ENCODE results near the gene ZNF503. TPM values are rescaled to one million over a fixed set of nuclear protein-coding genes. Genes with fewer than 3 reads are reported as not detected.

ZNF503 gene
- total and polyA plus RNA-seq, 2 of the 8 experiments (the other 6 are each of a cell fraction or from before 2014, with no cell fraction given): 0.03 to 0.13 TPM

DNA sequence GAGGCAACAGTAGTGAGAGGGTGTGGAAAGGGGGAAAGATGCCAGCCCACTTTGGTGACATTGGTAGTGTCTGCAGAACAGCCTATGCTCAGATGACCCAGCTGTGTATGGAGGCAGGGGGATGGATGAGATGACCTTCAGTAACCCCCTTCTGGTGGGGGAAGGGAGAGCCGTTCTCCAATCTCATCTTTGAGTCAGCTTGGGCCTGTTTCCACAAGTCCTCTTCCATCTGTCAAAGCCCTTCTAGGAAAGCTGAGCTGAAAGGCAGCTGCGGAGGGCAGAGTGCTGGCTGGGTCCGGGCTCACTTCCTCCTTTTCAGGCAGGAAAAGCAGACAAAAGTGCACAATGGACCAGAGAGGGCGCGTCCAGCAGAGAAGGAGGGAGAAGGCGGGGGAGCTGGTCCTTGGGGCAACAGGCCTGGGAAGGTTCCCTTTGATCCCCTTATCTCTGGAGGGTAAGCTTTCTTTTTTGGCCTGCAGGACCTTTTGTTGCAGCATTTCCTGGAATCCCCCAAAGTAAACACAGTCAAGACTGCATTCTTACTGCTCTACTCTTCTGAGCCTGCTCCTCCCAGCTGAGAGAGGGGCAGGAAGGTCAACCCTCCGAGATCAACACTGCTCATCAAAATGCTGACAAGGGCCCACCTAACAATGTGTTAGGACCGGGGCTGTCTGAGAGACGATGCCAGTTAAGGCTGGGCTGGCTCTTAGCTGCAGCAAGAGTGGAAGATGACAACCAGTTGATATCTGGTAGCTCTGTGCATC is 28.6 kb upstream of the ZNF503 start:
- no peaks in the 10 kb centered on the region for H3K9me3 ChIP-seq (ENCODE audit: insufficient read depth in 2 of 2, low read depth in 1 of 2, low read length in 1 of 2)
- H3K79me1 ChIP-seq (ENCODE audit: low read depth, low read length): no peaks in the 10 kb centered on the region
- H2BK15ac ChIP-seq (ENCODE audit: low read length): no peak overlapping the region
- no peak overlapping the region for H3K14ac ChIP-seq (ENCODE audit: insufficient read length)
- POLR2A ChIA-PET (ENCODE audit: partially characterized antibody): interaction anchor here (0.7 to 1.6 kb wide), 4 partner anchors 13 to 29 kb away, joined by 3 to 9 read pairs (median 4); partner anchors contain the start of gene ZNF503
- no peak overlapping the region for H3K56ac ChIP-seq (replicated peaks; ENCODE audit: insufficient read length, low read depth, low read length)
- no peak overlapping the region for H2BK120ac ChIP-seq (replicated peaks; ENCODE audit: low read depth, low read length)
- H2BK12ac ChIP-seq (ENCODE audit: low read depth, low read length): no peak overlapping the region
- peak overlapping the region in 2 of 4 experiments; percentile 5 to 20; a peak in 2 of 8 replicates for H3K4me3 ChIP-seq (ENCODE audit: extremely low read depth in 1 of 4, insufficient read depth in 2 of 4, low read depth in 3 of 4, low read length in 4 of 4)
- DNase-seq (ENCODE audit: low read depth in 1 of 2, low spot score in 2 of 2) (no peak), FAIRE-seq (no peak)
- H3K23ac ChIP-seq (ENCODE audit: insufficient read length): no peak overlapping the region
- H2BK5ac ChIP-seq (ENCODE audit: low read depth, low read length): no peak overlapping the region
- no peak overlapping the region for H4K5ac ChIP-seq (ENCODE audit: insufficient read length, low read depth, low read length)
- H3K36me3 ChIP-seq (ENCODE audit: control insufficient read depth in 2 of 4, insufficient read depth in 4 of 4, low read length in 3 of 4): no peaks in the 10 kb centered on the region
- peaks cover 4% of the 10 kb centered on the region; the same call in 1 of the 2 replicates for H3K23me2 ChIP-seq (ENCODE audit: low read depth, low read length)
- no peak overlapping the region for H2BK20ac ChIP-seq (ENCODE audit: low read length)
- no peak overlapping the region for H2AFZ ChIP-seq (ENCODE audit: low read length)
- no peak overlapping the region for H3K18ac ChIP-seq (ENCODE audit: extremely low read depth, low read length)
- H4K20me1 ChIP-seq (replicated peaks in 1 of 2; ENCODE audit: control insufficient read depth in 1 of 2, insufficient read depth in 2 of 2, low read length in 2 of 2): peaks cover 7% of the 10 kb centered on the region in 2 experiments
- TF ChIP-seq POLR2A (IDR thresholded peaks at IDR 0.05; ENCODE audit: control extremely low read depth in 1 of 2, low read depth in 2 of 2, low read length in 2 of 2) (no peak), SP1 (IDR thresholded peaks at IDR 0.05; ENCODE audit: low read depth, low read length) (peak; percentile 69; the same call in 1 of the 2 replicates), RXRA (IDR thresholded peaks at IDR 0.05; ENCODE audit: insufficient read depth, low read depth, low read length) (peak; percentile 65; the same call in 1 of the 2 replicates), TEAD4 (IDR thresholded peaks at IDR 0.05; ENCODE audit: low read depth, low read length) (peak; percentile 49; the same call in 1 of the 2 replicates), CHD1 (IDR thresholded peaks at IDR 0.05; ENCODE audit: low read depth, low read length) (no peak), YY1 (IDR thresholded peaks at IDR 0.05; ENCODE audit: low read depth, low read length) (0 out of 2 replicates have a peak, but pooled peaks have one; percentile 17), ASH2L (IDR thresholded peaks at IDR 0.05; ENCODE audit: low read length) (peak; percentile 57)
- H3K27me3 ChIP-seq (replicated peaks in 1 of 4; ENCODE audit: control insufficient read depth in 3 of 4, extremely low read depth in 1 of 4, insufficient read depth in 3 of 4, low read length in 3 of 4): peaks cover 49 to 87% (median 78%) of the 10 kb centered on the region in 4 experiments
- no peak overlapping the region for H4K8ac ChIP-seq (ENCODE audit: extremely low read depth, insufficient read depth, low read length)
- no peak overlapping the region for H2AK5ac ChIP-seq (ENCODE audit: low read depth, low read length)
- no peak overlapping the region for H3K9ac ChIP-seq (replicated peaks in 1 of 4; ENCODE audit: extremely low read depth in 1 of 4, low read depth in 3 of 4, low read length in 3 of 4)
- H4K91ac ChIP-seq (replicated peaks; ENCODE audit: insufficient read length, low read length): no peak overlapping the region
- H3K4me1 ChIP-seq (replicated peaks in 1 of 4; ENCODE audit: control insufficient read depth in 3 of 4, insufficient read depth in 4 of 4, low read length in 3 of 4): peaks cover 5 to 13% (median 8%) of the 10 kb centered on the region in 4 experiments
- peak overlapping the region; percentile 43 to 46 for H3K4me2 ChIP-seq (ENCODE audit: insufficient read depth in 1 of 2, low read depth in 2 of 2, low read length in 2 of 2)
- H3K79me2 ChIP-seq (ENCODE audit: control insufficient read depth in 1 of 2, insufficient read depth in 2 of 2, low read length in 2 of 2): no peaks in the 10 kb centered on the region
- CTCF ChIA-PET (ENCODE audit: partially characterized antibody): interaction anchor here (0.6 to 2.8 kb wide), 6 partner anchors 10 to 603 kb away, joined by 3 to 16 read pairs (median 6); no protein-coding TSS in a partner anchor
- no peak overlapping the region for H3K4ac ChIP-seq (replicated peaks; ENCODE audit: insufficient read length, low read depth, low read length)
- WGBS, 2 experiments (ENCODE audit: extremely low coverage in 1 of 2, insufficient coverage in 1 of 2, insufficient read length in 1 of 2, insufficient replicate concordance in 2 of 2, low coverage in 1 of 2, low lambda C conversion rate in 2 of 2, missing lambda C conversion rate in 1 of 2): 18% methylated on average over 9 of the region's 9 CpGs; no CpG with 5 or more reads in 1 of the 2 experiments
- no peak overlapping the region for H3K27ac ChIP-seq (ENCODE audit: low read depth, low read length)
